HG03108 (cell line): Measurements from ENCODE around the gene SEC16A.
A peak's percentile ranks its signal among the peaks of the same experiment; 100 is the strongest.

ENCODE experiments used
- ATAC-seq: cut with Tn5 transposase; IDR thresholded peaks from one replicate; pipeline ENCODE4 v1.9.1; 2021; ENCODE audit warnings: moderate library complexity; ENCODE audit not compliant: unreplicated experiment

The SEC16A gene

DNA sequence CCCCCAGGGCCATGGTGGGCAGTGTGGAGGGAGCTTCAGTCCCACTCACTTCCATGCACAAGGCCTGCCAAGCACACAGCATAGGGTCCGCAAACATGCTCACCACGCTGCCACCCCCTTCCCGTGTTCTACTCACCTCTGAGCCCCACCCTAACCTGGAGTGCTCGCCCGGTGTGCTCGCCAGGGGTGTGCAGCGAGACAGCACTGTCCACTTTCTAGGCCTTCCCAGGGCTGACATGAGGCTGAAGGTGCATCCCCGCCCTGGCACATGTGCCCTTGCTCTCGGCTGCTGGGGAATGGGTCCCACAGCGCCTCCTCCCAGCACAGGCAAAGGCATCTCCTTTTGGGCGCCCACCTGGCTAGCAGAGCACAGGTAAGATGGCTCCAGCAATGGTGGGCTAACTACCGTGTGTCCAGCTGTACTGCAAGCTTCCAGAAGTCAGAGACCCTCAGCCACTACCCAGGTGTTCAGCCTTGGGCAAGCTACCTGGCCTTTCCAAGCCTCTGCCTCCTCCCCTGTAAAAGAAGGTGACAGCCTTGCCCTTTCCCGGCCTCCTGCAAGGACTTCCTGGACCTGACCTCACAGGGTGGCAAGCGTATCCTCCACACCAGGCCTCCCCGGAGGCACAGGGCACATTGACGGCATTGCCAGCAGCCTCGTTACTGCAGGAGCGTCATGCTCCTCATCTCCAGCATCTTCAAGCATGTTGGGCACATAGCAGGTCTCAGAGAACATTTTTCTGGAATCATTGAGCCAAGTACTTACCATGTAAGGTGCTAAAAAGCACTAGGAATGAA is 4.2 kb upstream of the SEC16A start:
- ATAC-seq = no peak

DNA sequence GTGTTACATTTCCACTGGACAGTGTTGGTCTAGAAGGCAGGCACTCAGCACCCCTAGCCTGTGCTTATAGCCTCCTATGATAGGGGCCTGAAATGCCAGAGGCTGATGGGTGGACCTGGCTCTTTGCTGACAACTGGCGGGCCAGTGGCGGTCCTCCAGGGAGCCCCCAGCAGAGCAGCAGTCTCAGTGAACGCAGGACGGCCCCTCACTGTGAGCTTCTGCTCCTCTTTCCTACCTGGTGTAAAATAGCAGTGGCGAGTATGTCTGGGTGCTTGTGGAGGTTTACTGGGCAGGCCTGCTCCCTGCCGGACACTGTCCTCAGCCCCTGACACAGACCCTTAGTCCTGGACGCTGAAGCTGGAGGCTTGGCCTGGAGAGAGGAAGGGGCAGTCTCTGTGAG is 3.3 kb upstream of the SEC16A start:
- no peak for ATAC-seq

DNA sequence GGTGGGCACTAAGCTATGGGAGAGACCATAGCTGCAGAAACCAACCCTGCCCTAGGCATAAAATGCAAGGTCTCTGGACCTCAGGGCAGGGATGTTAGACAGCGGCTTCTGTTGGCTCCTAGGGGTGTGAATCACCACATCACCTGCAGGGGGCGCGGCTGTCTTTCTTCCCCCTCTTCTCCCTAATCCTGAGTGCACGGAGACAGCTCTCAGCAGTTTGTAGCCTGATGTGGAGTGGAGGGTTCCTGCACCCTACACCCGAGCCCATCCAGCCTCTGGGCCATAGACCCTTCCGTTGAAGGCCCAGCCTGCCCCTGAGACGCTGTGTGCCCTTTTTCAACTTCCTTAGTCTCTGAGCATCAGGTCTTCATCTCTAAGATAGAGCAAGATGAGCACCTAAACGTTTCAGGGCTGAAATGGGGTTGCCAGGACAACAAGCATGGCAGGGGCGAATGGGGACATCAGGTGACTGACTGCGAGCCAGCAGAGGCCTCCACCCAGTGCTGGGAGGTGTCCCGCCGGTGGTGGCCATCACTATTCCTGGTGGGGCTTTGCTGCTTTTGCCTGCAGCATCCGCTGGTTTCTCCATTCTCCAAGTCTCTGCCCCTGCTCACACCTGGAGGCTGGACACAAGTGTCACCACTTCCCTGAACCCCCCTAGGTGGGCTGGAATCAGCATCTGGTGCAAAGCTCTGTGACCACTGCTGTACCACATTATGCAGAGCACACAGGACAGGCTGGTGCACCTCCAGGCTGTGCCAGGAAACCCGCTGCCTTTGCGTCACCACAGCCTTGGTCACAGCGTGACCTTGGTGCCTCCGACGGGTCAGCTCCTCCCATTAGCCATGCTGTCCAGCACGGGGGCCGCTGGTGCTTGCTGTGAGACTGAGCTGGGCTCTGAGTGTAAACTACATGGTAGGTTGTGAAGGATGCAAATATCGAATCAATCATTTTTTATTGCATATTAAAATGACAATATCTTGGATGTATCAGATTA is 2.5 kb upstream of the SEC16A start:
- no peak for ATAC-seq

DNA sequence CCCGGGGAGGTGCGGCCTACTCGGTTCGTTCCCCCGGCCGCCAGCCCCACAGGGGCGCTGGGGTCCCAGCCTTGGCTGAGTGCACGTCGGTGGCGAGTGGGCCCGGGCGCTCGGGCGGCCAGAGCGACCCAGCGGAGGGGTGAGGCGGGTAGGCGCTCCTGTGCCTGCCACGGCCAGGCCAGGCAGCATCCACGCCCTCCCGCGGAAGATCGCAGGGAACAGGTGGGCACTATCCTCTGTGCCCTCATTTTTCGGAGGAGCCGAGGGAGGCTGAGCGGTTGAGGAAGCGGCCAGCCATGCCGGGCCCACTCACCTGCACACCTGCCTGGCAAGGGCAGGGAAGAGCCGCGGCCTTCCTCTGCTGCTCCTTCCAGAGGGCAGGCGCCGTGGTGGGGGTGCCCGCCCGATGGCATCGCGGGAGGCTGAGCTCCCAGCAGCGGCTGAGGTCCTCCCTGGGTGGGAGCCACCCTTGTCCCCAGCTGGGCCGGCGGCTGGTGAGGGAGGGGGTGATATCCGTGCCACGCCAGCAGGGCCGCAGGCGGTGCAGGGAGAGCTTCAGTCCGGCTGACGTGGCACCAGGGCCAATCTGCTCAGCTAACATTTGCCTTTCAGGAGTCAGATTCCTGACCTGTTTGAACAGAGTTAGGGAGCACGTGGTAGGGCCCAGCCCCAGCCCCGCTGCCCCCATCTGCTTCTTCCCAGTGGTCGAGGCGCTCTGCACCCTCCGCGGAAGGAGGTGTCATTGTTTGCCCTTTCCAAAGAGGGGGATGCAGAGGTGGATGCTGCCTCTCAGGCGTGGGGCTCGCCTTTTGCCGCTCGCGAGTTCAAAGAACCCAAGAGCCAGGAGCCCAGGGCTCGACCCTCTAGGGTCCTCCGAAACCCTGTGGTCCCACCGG is 1.6 kb upstream of the SEC16A start:
- no peak for ATAC-seq

DNA sequence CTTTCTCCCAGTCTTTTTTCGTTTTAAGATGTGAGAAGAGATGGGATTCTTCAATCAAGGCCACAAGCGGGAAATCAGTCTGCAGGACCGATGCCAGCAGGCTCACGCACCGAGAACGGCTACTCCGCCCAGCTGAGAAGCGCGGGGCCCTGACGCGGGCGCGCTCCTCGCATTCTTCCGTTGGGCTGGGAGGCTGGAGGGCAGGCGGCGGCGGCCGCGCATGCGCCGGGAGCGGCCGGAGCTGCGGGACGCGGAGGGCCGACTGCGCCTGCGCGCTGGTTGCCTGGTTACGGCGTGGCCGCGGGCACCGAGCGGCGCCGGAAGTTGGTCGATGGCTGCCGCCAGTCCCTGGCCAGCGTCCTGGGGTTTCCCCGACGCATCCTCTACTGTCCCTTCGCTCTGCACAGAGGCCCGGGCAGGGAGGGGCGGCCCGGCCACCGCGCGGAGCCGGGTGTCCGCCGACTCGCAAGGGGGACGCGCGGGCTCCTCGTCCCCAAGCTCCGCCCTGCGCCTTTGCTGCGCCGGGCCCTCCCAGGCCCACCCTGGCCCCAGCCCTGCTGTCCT is 831 bp upstream of the SEC16A start:
- peak; percentile 53 for ATAC-seq

DNA sequence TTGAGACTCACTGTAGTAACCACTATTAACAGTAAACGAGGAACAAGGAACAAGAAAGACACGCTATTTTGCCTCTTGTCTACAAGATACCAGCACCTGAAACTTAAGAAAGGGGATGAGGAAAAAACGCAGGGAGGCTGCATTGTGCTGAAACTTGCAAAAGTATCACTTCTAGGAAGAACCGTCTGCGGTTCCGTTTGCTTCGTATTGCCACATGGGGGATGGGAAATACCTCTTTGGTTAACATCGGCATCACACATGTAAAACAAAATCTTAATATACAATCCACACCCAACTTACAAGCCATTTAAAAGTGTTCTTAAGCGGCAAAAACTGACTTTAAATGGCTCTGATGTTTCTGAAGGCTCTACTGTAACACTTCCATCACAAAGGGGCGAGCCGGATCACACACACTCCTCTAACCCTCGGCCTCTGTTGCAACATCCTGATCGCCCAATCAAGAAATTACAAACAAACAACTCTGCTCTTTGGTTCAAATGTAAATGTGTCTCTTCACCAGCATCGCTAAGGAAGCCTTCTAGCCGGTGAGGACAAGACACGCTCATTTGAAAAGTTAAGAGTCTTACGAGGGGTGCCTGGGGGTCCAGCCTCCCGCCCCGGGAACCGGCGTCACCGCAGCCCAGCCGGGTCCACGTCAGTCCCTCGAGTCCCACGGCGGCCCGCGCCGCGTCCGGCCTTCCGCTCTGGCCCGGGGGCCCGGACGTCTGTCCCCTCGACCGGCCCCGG is 621 bp downstream of the SEC16A start:
- no peak for ATAC-seq

DNA sequence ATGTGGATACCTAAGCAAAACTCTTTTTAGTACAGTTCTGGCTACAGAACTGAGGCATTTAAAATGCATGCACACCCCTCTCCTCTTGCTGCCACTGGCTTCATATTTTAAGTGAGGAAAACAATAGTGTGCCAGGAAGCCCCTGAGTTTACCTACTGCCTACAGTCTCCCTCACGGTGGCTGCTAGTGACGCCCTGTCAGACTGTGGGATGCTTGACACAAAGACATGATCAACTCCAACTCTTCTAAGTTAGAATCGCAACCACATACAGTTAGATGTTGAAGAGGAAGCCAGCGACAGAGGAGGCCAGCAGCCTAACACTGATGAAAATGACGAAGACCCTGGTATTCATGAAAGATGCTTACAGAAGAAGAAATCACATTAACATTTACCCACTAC is 1.3 kb downstream of the SEC16A start:
- no peak for ATAC-seq

DNA sequence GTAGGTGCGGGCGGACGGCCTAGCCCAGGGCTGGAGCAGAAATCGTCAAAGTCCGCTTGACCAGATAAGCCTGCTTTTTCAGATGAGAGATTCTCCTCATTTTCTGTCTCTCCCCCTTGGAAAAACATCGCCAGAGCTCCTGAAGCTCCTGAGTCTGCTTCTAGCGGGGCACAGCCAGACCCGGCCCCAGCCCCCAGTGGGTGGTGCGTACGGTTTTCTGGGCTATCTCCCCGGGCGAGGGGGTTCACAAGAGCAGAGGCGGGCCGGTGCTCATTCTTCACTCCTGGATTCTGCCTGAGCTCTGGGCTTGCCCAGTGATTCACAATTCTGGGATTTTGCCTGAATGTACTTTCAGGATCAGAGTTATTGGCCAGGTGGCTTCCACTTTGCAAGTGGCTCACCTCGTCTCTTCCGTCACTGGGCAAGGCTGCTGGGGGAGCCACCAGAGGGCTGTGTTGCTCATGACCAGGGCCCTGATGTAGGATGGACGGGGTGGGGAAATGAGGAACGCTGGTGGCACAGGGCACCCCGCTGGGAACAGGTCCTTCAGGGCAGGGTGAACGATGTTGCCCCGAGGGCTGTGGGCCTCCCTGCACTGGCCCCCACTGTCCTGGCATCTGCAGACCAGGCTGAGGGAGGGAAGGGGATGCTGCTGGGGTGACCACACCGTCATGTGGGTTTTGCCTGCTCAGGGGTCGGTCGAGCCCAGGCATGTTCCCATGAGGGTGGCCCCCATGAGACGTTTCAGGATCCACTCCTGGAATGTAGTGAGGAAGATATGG is 6.3 kb downstream of the SEC16A start:
- ATAC-seq = no peak

DNA sequence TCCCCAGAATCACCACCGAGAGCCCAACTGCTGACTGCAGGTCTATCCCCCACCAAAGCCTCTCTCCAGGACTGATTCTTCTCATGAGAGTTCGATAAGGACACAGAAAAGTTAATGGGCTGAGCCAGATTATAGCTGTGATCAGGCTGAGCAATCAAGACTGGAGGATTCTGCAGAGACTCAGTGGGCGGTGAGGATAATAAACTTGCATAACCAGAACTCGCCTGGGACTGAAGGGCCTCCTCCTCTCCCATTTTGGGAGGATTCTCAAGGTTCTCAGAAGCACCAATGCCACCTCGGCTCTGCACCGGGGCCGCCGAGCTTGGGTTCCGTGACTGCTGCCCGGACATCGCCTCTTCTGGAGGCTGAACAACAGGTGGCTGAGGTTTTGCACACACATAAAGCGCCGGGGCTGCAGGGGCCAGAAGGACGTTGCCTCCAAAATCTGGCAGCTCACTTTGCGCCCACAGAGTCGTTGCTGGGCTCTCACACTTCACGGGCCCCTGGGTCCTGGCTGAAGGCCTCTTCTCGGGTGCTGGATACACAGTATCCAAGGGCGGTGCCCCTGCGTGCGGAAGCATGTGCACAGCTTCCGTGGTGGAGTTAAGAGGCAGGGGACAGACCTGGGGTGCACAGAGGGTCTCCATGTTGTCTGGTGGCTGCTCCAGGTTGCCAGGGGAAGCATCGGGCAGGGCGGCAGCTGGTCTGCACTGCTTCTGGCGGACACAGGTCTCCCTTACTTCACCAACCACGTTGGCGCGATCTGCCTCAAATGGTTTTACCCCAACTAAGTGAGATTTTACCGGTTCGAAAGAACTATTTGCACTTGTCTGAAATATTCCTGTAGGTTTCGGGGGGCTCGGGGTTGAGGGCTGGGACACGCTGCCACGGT is 7.6 kb downstream of the SEC16A start:
- ATAC-seq = no peak

DNA sequence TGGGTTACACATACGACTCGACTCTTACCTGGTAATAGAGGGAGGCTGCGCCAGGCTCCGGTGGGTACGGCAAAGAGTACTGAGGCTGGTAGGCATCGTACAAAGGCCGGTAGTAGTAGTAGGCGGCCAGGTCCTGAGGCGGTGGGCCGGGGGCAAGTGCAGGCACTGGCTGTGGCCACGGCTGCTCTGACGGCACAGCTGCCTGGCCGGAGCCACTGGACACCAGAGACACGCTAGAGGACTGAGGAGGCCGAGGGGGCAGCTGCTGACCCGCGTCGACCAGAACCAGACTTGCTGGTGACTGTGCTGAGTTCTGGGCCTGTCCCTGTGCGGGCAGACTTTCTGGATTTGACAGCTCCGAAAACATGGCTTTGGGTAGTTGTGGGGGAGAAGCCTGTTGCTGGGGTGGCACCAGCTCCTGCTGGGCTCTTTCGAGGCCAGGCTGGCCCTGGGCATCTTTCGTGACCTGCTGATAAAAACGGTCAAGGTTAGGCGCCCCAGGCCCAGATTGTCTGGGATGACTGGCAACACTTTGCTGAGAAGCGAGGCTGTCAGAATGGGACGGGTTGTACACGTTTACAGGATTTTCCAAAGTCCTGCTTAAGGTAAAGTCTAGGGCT is 8.7 kb downstream of the SEC16A start:
- ATAC-seq = no peak

DNA sequence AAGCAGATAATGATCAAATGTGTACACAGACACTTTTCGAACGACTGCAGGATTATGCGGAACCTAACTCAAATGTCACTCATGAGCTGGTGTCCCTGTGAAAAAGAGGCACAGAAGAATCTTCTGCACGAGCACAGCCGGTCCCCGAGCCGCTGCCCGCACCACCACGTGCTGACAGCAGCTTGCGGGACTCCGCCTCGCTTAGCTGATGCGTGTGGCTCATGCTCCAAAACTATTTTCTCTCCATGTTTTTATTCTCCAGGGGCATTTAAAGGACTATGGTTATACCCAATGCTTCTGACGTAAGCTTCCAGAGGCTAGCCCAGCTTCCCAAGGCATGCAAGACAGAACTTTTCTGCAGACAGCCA is 9.5 kb downstream of the SEC16A start:
- ATAC-seq = no peak

DNA sequence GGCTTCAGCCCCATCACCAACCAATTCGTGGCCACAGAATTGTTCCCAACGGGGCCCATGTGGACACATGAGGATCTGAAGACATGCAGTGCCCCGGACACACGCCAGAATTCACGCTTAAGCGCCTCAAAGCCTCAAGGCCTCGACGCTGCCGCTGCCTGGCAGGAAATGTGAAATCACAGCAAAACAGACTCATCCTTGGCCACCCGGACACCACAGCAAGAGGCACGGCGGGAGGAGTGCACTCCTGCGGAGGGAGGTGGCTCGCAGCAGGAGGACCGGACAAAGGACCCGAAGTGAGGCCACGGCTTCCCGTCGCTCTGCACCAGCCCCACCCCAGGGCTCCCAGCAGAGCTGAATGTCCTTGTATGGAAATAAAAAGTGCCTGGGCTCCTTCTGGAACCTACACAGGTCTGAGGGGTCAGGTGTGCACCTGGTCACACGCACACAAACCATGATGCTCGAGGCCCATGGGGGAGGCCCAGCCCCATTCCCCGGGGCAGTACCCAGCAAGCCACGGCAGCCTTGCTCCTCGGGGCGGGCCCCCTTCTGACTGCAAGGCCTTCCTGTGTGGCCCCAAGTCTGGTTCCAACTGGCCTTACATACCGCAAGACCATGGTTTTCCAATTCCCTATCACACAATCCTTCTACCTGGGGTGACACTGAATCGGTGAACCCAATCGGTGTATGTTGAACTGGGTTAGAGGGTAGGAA is 10.0 kb downstream of the SEC16A start:
- ATAC-seq = no peak

DNA sequence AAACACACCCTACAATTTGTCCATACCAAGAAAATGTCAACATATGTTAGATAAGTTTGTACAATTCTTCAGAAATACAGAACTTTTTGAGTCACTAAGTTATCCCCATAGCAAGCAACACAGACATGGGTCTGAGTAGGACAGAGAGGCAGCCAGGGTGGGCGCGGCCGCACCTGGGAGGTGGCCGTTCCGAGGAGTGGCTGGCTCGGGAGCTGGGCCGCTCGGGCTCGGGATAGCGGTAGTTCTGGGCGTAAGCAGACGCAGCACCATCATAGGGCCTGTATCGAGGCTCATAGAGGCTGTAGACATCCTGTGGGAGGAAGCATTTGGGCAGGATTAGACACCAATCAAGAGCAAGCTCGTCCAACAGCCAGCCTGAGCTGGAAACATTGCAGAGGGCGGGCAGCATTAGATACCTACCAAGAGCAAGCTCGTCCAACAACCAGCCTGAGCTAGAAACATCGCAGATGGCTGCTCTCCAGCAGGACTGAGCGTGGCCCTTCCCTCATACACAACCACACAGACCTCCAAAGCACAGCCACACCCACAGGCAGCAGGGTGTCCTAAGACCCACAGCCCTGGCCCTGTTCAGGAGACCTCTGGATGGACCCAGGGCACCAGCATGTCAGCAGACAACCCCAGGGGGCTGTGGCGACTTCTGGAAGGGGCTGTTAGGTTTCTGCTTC is 10.9 kb downstream of the SEC16A start:
- ATAC-seq = no peak

DNA sequence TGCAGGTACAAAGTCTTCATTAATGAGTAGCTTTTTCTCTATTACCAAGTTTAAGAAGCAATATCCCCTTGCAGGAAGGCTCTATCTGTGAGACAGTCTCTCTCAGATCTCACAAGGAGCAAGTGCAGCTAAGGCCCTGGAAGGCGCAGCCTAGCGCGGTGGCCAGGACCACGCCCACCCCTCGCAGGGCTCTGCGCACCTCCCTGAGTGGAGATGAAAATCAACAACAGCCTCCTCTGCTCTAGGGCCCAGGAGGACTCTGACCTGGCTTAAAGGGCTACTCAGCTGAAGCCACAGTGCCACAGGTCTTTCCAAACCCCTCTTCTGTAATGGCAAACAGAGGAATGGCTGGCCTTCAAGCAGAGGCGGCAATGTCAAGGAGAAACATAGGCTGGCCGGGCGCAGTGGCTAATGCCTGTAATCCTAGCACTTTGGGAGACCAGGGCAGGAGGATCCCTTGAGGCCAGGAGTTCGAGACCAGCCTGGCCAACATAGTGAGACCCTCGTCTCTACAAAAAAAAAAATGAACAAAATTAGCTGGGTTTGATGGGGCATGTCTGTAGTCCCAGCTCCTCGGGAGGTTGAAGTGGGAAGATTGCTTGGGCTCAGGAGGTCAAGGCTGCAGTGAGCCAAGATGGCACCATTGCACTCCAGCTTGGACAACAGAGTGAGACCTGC is 11.9 kb downstream of the SEC16A start:
- ATAC-seq = no peak

DNA sequence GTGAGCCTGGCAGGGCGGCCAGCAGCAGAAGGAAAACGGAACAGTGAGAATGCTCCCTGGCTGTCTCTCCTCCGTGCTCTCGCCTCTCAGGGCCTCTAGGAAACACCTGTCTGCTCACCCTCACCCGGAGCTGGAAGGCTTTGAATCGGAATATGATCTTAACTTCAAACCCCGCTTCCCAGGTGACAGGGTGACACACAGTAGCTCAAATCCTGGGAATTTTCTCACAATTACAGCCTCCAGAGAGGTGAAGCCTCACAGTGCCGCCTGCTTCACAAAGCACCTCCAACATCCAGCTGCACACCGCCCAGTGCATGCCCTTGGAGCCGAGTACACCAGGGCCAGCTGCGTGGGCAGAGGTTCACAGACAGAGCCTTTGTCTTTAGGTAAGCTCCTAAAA is 12.5 kb downstream of the SEC16A start:
- no peak for ATAC-seq

DNA sequence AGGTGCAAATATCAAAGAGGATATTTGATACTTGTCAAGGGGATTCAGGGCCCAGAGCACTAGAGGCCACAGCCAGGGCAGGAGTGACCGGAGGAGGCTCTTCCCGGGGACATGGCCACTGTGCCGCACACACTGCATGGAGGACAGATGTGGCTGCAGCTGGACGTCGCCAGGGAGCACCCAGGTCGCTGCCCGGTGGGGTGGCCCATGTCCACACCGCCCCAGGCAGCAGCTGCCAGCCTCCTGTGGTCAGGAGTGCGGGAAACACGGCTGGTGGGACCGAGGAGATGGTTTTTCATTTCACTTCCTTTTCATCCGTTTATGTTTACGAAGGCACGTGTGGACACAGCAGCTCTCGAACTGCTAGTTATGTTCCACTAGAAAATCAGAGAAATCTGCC is 15.1 kb downstream of the SEC16A start:
- ATAC-seq = no peak
